Stimulated activated CD4-positive, alpha-beta T cell treated with anti-CD3 and anti-CD28 coated beads, TNF-alpha, amount 100 ng/mL, for 24 hours (primary cell): Measurements from ENCODE around the gene UQCRC1.

Experiments
- DNase-seq, 3 experiments: peaks; one replicate each; pipeline ENCODE4 v3.0.0-alpha.2; 2020; ENCODE audit warnings: low read depth in 3 of 3

UQCRC1 gene

GRCh38 chr3:48633743-48634142, 24.3 kb upstream of the UQCRC1 start:
- DNase-seq, result no peak

GRCh38 chr3:48633256-48633655, 23.8 kb upstream of the UQCRC1 start:
- DNase-seq, result no peak

GRCh38 chr3:48631516-48632448, 22.3 kb upstream of the UQCRC1 start:
- DNase-seq, result no peak

GRCh38 chr3:48630833-48631232, 21.4 kb upstream of the UQCRC1 start:
- DNase-seq, result no peak

- DNase-seq, result no peak
These were observed 21.0 kb upstream of the UQCRC1 start for GRCh38 chr3:48630407-48630806.

- DNase-seq, result no peak
These were observed 20.4 kb upstream of the UQCRC1 start for GRCh38 chr3:48629894-48630293.

GRCh38 chr3:48628277-48629017, 19.0 kb upstream of the UQCRC1 start:
- no peak for DNase-seq

GRCh38 chr3:48625600-48625999, 16.2 kb upstream of the UQCRC1 start:
- no peak for DNase-seq

GRCh38 chr3:48624767-48625166, 15.3 kb upstream of the UQCRC1 start:
- no peak for DNase-seq

- no peak for DNase-seq
These were observed 14.6 kb upstream of the UQCRC1 start for GRCh38 chr3:48623851-48624547.

- no peak for DNase-seq
These were observed 12.0 kb upstream of the UQCRC1 start, which contains the start of gene TMEM89 for GRCh38 chr3:48621461-48621869. Gene TMEM89, minus strand, starts transcription at chr3:48621769. Its CDS starts 13 bp downstream, at chr3:48621756.

GRCh38 chr3:48619541-48620524, 10.4 kb upstream of the UQCRC1 start:
- DNase-seq, result no peak

GRCh38 chr3:48617559-48617958, 8.1 kb upstream of the UQCRC1 start:
- no peak for DNase-seq

GRCh38 chr3:48614044-48614443, 4.6 kb upstream of the UQCRC1 start:
- DNase-seq, result no peak

- no peak for DNase-seq
These were observed 2.9 kb upstream of the UQCRC1 start for GRCh38 chr3:48612309-48612708.

GRCh38 chr3:48607519-48607918, 1.9 kb downstream of the UQCRC1 start:
- no peak for DNase-seq

GRCh38 chr3:48601622-48601994, 7.8 kb downstream of the UQCRC1 start:
- no peak for DNase-seq

- no peak for DNase-seq
These were observed 8.5 kb downstream of the UQCRC1 start for GRCh38 chr3:48600711-48601621.

GRCh38 chr3:48599509-48600285, 9.7 kb downstream of the UQCRC1 start:
- DNase-seq, result no peak
